H1 (cell line): Measurements from ENCODE around the gene ASB11.

ENCODE experiments used
- BACH1 ChIP-seq: IDR thresholded peaks from 2 replicates; pipeline ENCODE4 v1.6.1; 2012; ENCODE audit warnings: low read length, improper control_type of control experiment
- CTCF ChIP-seq, 3 experiments: IDR thresholded peaks; 1 replicate in 2 of 3; 2 replicates in 1 of 3; pipeline versions ENCODE4 v1.5.1 to v1.6.1; 2011; ENCODE audit warnings: low read length in 3 of 3, mild to moderate bottlenecking in 3 of 3, inconsistent platforms in 2 of 3, low read depth in 1 of 3, moderate library complexity in 1 of 3; ENCODE audit not compliant: insufficient read depth in 1 of 3; ENCODE audit errors: control extremely low read depth in 1 of 3
- EGR1 ChIP-seq: IDR thresholded peaks from 2 replicates; pipeline ENCODE4 v1.6.1; 2011; ENCODE audit warnings: low read depth, low read length, borderline replicate concordance
- POLR2A ChIP-seq, 2 experiments: IDR thresholded peaks; 1 replicate in 1 of 2; 2 replicates in 1 of 2; pipeline ENCODE4 v1.6.1; 2011; ENCODE audit warnings: low read depth in 2 of 2, low read length in 2 of 2, mild to moderate bottlenecking in 2 of 2; ENCODE audit errors: control extremely low read depth in 1 of 2
- RXRA ChIP-seq: IDR thresholded peaks from 2 replicates; pipeline ENCODE4 v1.6.1; 2011; ENCODE audit warnings: low read depth, mild to moderate bottlenecking, low read length, moderate library complexity; ENCODE audit not compliant: insufficient read depth
- SIX5 ChIP-seq: IDR thresholded peaks from 2 replicates; pipeline ENCODE4 v1.6.1; 2011; ENCODE audit warnings: mild to moderate bottlenecking, low read depth, low read length

GRCh38 chrX:15356444-15356843 lies 41.0 kb upstream of the ASB11 start:
- no peak for TF ChIP-seq EGR1
- TF ChIP-seq CTCF (IDR thresholded peaks at IDR 0.05; ENCODE audit: control extremely low read depth in 1 of 3, insufficient read depth in 1 of 3, low read depth in 1 of 3, low read length in 3 of 3) = no peak
- no peak for TF ChIP-seq SIX5
- no peak for TF ChIP-seq RXRA
- TF ChIP-seq POLR2A (IDR thresholded peaks at IDR 0.05; ENCODE audit: control extremely low read depth in 1 of 2, low read depth in 2 of 2, low read length in 2 of 2) = no peak
- no peak for TF ChIP-seq BACH1
